Duodenal mucosa (tissue), 2 donors: Measurements from ENCODE around the gene PUM1.

Experiments
- H3K27ac ChIP-seq: one replicate; pipeline ENCODE4 v1.7.0; 2013; ENCODE audit warnings: low read depth, low read length
- H3K27me3 ChIP-seq, 2 donors: one replicate each; pipeline ENCODE4 v1.7.0; 2013; ENCODE audit warnings: low read length in 2 of 2, control low read depth in 1 of 2; ENCODE audit not compliant: insufficient read depth in 2 of 2, control insufficient read depth in 1 of 2
- H3K36me3 ChIP-seq, 2 donors: one replicate each; pipeline ENCODE4 v1.7.0; 2013; ENCODE audit warnings: low read length in 2 of 2, control low read depth in 1 of 2; ENCODE audit not compliant: insufficient read depth in 2 of 2, control insufficient read depth in 1 of 2
- H3K4me1 ChIP-seq, 2 donors: one replicate each; pipeline ENCODE4 v1.7.0; 2013; ENCODE audit warnings: low read length in 2 of 2, control low read depth in 1 of 2; ENCODE audit not compliant: insufficient read depth in 2 of 2, control insufficient read depth in 1 of 2
- H3K4me3 ChIP-seq, 2 donors: one replicate each; pipeline ENCODE4 v1.7.0; 2013; ENCODE audit warnings: low read length in 2 of 2, low read depth in 1 of 2
- H3K9ac ChIP-seq, 2 donors: one replicate each; pipeline ENCODE4 v1.7.0; 2013; ENCODE audit warnings: low read length in 2 of 2, low read depth in 1 of 2
- H3K9me3 ChIP-seq, 2 donors: one replicate each; pipeline ENCODE4 v1.7.0; 2013; ENCODE audit warnings: low read length in 2 of 2, control low read depth in 1 of 2; ENCODE audit not compliant: control insufficient read depth in 1 of 2

Gene PUM1

GRCh38 chr1:30889511-30889910 is 176.0 kb downstream of the PUM1 start:
- no peaks in the 10 kb centered on the region for H3K27me3 ChIP-seq
- no peaks in the 10 kb centered on the region for H3K36me3 ChIP-seq
- no peak overlapping the region for H3K27ac ChIP-seq
- no peak overlapping the region for H3K9ac ChIP-seq
- H3K4me3 ChIP-seq: no peak overlapping the region
- H3K9me3 ChIP-seq: no peaks in the 10 kb centered on the region
- H3K4me1 ChIP-seq: peaks cover 14 to 16% of the 10 kb centered on the region in 2 donors

- Histone ChIP-seq H3K36me3 (no peaks in the 10 kb centered on the region), H3K27ac (peak overlapping the region; percentile 33), H3K9ac (no peak overlapping the region), H3K4me3 (no peak overlapping the region), H3K27me3 (no peaks in the 10 kb centered on the region), H3K4me1 (peaks cover 14 to 16% of the 10 kb centered on the region in 2 donors), H3K9me3 (no peaks in the 10 kb centered on the region)
Observed at GRCh38 chr1:30888975-30889374, 176.5 kb downstream of the PUM1 start.

GRCh38 chr1:30888391-30888790 is 177.1 kb downstream of the PUM1 start:
- Histone ChIP-seq H3K4me1 (peaks cover 14 to 16% of the 10 kb centered on the region in 2 donors), H3K27ac (peak overlapping the region; percentile 33), H3K9me3 (no peaks in the 10 kb centered on the region), H3K27me3 (no peaks in the 10 kb centered on the region), H3K4me3 (no peak overlapping the region), H3K9ac (no peak overlapping the region), H3K36me3 (no peaks in the 10 kb centered on the region)

- no peaks in the 10 kb centered on the region for H3K27me3 ChIP-seq
- H3K4me1 ChIP-seq: peaks cover 14 to 16% of the 10 kb centered on the region in 2 donors
- no peaks in the 10 kb centered on the region for H3K36me3 ChIP-seq
- H3K27ac ChIP-seq: no peak overlapping the region
- no peak overlapping the region for H3K4me3 ChIP-seq
- H3K9me3 ChIP-seq: no peaks in the 10 kb centered on the region
- no peak overlapping the region for H3K9ac ChIP-seq
Observed at GRCh38 chr1:30887485-30888315, 177.8 kb downstream of the PUM1 start.

- no peaks in the 10 kb centered on the region for H3K27me3 ChIP-seq
- no peaks in the 10 kb centered on the region for H3K9me3 ChIP-seq
- no peak overlapping the region for H3K4me3 ChIP-seq
- H3K27ac ChIP-seq: no peak overlapping the region
- no peak overlapping the region for H3K9ac ChIP-seq
- peaks cover 14 to 16% of the 10 kb centered on the region in 2 donors for H3K4me1 ChIP-seq
- H3K36me3 ChIP-seq: no peaks in the 10 kb centered on the region
Observed at GRCh38 chr1:30886710-30887428, 178.6 kb downstream of the PUM1 start.

DNA sequence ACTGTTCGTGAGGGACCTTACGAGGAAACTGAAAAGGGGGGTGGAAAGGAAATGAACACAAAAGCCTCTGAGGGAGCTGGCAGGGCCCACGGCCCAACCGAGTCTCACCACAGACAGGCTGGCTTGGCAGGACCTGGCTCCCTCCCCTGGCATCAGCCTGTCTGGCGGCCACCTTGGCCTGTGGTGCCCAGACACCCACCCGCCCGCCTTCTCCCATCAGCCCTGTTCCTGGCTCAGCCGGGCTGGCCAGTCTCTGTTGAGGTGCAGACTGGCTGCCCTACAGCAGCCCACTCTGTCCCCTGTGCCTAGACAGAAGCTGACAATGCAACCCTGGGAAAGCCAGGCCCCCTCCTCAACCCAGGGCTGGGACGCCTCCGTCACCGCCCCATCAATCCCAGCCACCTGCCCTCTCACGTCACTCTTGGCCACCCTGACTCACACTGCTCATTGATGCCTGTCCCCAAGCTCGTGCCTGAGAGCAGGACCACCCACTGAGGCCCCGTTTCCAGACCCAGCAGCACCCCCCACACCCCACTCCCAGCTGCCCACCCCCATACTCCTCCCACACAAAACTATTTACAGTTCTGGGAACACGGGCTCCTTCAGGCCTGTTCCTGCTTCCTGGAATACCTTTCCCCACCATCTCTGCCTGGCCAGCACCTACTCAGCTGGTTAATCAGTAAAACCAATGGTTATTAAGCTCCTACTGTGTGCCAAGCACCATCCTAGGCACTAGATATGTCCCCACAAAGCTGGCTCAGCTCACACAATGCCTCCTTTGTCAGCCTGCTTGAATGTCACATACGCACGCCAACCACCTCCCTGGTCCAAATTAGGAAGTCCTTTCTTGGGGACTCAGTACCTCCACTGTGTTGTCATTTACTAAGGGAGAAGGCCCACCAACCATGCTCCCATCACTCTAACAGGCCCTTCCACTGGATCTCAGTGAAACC is 179.7 kb downstream of the PUM1 start:
- Histone ChIP-seq H3K36me3 (no peaks in the 10 kb centered on the region), H3K9ac (no peak overlapping the region), H3K4me3 (no peak overlapping the region), H3K9me3 (no peaks in the 10 kb centered on the region), H3K27me3 (no peaks in the 10 kb centered on the region), H3K27ac (no peak overlapping the region), H3K4me1 (peaks cover 14% of the 10 kb centered on the region in 2 donors)

GRCh38 chr1:30884723-30885122 is 180.8 kb downstream of the PUM1 start:
- Histone ChIP-seq H3K4me1 (peaks cover 11 to 14% of the 10 kb centered on the region in 2 donors), H3K9me3 (no peaks in the 10 kb centered on the region), H3K4me3 (no peak overlapping the region), H3K36me3 (no peaks in the 10 kb centered on the region), H3K27ac (no peak overlapping the region), H3K9ac (no peak overlapping the region), H3K27me3 (no peaks in the 10 kb centered on the region)

- Histone ChIP-seq H3K4me3 (no peak overlapping the region), H3K27ac (no peak overlapping the region), H3K36me3 (no peaks in the 10 kb centered on the region), H3K9ac (no peak overlapping the region), H3K9me3 (no peaks in the 10 kb centered on the region), H3K4me1 (peaks cover 5 to 10% of the 10 kb centered on the region in 2 donors), H3K27me3 (no peaks in the 10 kb centered on the region)
Observed at GRCh38 chr1:30883389-30884172, 181.9 kb downstream of the PUM1 start.

- H3K9me3 ChIP-seq: no peaks in the 10 kb centered on the region
- H3K36me3 ChIP-seq: no peaks in the 10 kb centered on the region
- no peak overlapping the region for H3K9ac ChIP-seq
- no peak overlapping the region for H3K4me3 ChIP-seq
- peaks cover 5 to 11% of the 10 kb centered on the region in 2 donors for H3K4me1 ChIP-seq
- no peaks in the 10 kb centered on the region for H3K27me3 ChIP-seq
- H3K27ac ChIP-seq: no peak overlapping the region
Observed at GRCh38 chr1:30882678-30883388, 182.7 kb downstream of the PUM1 start.
